K562 (cell line): Measurements from ENCODE around the gene CCDC106. TPM values are rescaled to one million over a fixed set of nuclear protein-coding genes. Genes with fewer than 3 reads are reported as not detected.

ENCODE experiments used
- RBFOX2 ChIP-seq: fragments of 200-400 bp; formaldehyde crosslinking; IDR thresholded peaks from 2 replicates; pipeline ENCODE4 v1.6.1; 2017; ENCODE audit warnings: low read depth, mild to moderate bottlenecking, low read length, moderate library complexity
- ZFP91 ChIP-seq: sonication (generic); formaldehyde crosslinking; IDR thresholded peaks from 2 replicates; pipeline ENCODE4 v1.8.0; 2022; ENCODE audit warnings: mild to moderate bottlenecking, missing genetic modification reagents
- ZNF253 ChIP-seq: fragments of 250-450 bp; sonication (Bioruptor Pico); conservative IDR thresholded peaks from 2 replicates; pipeline ENCODE4 v1.6.1; 2021; ENCODE audit warnings: mild to moderate bottlenecking
- polyA plus RNA-seq, 8 experiments: library from polyadenylated mRNA; depleted of rRNA in 4 of 8; stranded (reverse) in 5 of 8; unstranded in 3 of 8; fragments of >200 nt; fragmentation: Nextera tagmentation in 2 of 8; fragmentation: Illumina TruSeq in 1 of 8; extraction: Ambion mirVana in 2 of 8; extraction: Trizol in 1 of 8; gene quantifications; 2 replicates each; pipeline versions ENCODE4 v1.2.1 to v1.2.3, GENCODE V29; 2011 to 2014; ENCODE audit warnings: inconsistent platforms in 1 of 8, missing spikeins in 1 of 8
- total RNA-seq, 7 experiments: library from RNA; depleted of rRNA in 6 of 7; stranded (reverse); fragments of >200 nt in 6 of 7; fragmentation: Illumina TruSeq in 2 of 7; extraction: Trizol in 2 of 7; gene quantifications; 2 replicates each; pipeline versions ENCODE4 v1.2.1 to v1.2.3, GENCODE V29; 2011 to 2021; ENCODE audit warnings: low replicate concordance in 1 of 7
- TF ChIP-seq, protein P1 (sequence below): fragments of 250-450 bp; sonication (Bioruptor Pico); IDR thresholded peaks from 2 replicates; pipeline ENCODE4 v1.8.0; 2021; ENCODE audit warnings: moderate library complexity, mild to moderate bottlenecking, inconsistent platforms
- TF ChIP-seq, protein P2 (sequence below): sonication (generic); formaldehyde crosslinking; IDR thresholded peaks from 2 replicates; pipeline ENCODE4 v1.8.0; 2022; ENCODE audit warnings: mild to moderate bottlenecking, missing genetic modification reagents
- TF ChIP-seq, protein P3 (sequence below), 2 experiments: fragments of 200-800 bp in 1 of 2; sonication (Bioruptor generic) in 1 of 2; sonication (generic) in 1 of 2; formaldehyde crosslinking in 1 of 2; IDR thresholded peaks in 1 of 2; conservative IDR thresholded peaks in 1 of 2; 2 replicates each; pipeline versions ENCODE4 v1.5.0 to v1.6.1; 2016 to 2020; ENCODE audit warnings: missing compliant biosample characterization in 1 of 2, missing genetic modification characterization in 1 of 2, missing genetic modification reagents in 1 of 2

The CCDC106 gene
- total and polyA plus RNA-seq, 9 of the 15 experiments (the other 6 are each of a cell fraction or from before 2014, with no cell fraction given) = 0.10 to 27.5 (median 15.0) TPM; not detected in 1

DNA sequence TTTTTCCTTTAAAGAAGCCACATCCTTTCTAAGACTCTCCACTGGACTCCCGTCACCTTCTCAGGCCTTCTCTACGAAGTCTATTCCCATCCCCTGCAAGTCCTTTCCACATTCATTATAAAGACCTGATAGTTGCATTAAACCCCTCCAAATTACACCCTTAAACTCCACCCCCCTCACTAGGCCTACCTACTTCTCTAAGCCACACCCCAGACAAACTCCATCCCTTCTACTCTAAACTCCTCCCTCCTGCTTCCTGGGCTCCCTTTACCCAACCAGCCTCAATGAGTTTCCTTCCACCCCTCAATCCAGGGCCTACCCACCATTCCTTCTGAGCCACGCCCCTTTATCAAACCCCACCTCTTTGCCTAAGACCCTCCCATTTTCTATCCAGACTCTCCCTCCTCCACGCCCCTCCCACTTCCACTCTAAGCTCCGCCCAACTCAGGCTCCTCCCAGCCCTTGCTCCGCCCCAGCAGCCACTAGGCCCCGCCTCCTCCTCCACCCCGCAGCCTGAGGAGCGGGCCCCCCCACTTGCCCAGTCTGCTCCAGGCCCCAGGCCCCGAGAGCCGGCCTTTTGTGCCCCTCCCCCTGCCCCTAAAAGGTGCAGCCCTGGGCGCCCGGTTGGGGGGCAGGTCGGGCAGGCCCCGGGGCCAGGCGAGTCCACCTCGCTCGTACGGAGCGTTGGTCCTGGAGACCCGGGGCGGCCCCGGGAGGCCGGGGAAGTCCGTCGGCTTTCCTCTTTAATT is 49.1 kb upstream of the CCDC106 start (continued):
- TF ChIP-seq, protein P1, sequence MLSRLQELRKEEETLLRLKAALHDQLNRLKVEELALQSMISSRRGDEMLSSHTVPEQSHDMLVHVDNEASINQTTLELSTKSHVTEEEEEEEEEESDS (CRISPR knock-in tag) = no peak
- TF ChIP-seq, protein P2, sequence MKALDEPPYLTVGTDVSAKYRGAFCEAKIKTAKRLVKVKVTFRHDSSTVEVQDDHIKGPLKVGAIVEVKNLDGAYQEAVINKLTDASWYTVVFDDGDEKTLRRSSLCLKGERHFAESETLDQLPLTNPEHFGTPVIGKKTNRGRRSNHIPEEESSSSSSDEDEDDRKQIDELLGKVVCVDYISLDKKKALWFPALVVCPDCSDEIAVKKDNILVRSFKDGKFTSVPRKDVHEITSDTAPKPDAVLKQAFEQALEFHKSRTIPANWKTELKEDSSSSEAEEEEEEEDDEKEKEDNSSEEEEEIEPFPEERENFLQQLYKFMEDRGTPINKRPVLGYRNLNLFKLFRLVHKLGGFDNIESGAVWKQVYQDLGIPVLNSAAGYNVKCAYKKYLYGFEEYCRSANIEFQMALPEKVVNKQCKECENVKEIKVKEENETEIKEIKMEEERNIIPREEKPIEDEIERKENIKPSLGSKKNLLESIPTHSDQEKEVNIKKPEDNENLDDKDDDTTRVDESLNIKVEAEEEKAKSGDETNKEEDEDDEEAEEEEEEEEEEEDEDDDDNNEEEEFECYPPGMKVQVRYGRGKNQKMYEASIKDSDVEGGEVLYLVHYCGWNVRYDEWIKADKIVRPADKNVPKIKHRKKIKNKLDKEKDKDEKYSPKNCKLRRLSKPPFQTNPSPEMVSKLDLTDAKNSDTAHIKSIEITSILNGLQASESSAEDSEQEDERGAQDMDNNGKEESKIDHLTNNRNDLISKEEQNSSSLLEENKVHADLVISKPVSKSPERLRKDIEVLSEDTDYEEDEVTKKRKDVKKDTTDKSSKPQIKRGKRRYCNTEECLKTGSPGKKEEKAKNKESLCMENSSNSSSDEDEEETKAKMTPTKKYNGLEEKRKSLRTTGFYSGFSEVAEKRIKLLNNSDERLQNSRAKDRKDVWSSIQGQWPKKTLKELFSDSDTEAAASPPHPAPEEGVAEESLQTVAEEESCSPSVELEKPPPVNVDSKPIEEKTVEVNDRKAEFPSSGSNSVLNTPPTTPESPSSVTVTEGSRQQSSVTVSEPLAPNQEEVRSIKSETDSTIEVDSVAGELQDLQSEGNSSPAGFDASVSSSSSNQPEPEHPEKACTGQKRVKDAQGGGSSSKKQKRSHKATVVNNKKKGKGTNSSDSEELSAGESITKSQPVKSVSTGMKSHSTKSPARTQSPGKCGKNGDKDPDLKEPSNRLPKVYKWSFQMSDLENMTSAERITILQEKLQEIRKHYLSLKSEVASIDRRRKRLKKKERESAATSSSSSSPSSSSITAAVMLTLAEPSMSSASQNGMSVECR = no peak
- TF ChIP-seq, protein P3, sequence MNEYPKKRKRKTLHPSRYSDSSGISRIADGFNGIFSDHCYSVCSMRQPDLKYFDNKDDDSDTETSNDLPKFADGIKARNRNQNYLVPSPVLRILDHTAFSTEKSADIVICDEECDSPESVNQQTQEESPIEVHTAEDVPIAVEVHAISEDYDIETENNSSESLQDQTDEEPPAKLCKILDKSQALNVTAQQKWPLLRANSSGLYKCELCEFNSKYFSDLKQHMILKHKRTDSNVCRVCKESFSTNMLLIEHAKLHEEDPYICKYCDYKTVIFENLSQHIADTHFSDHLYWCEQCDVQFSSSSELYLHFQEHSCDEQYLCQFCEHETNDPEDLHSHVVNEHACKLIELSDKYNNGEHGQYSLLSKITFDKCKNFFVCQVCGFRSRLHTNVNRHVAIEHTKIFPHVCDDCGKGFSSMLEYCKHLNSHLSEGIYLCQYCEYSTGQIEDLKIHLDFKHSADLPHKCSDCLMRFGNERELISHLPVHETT (CRISPR knock-in tag; conservative IDR thresholded peaks at IDR 0.05 in 1 of 2, IDR thresholded peaks at IDR 0.05 in 1 of 2) = peak in 1 of 2 experiments; percentile 95; a peak in 2 of 4 replicates
- TF ChIP-seq RBFOX2 (peak; percentile 86; the same call in 1 of the 2 replicates), ZFP91 (CRISPR knock-in tag) (peak; percentile 87), ZNF253 (CRISPR knock-in tag) (no peak; the same call in 1 of the 2 replicates)
